GM21717 (cell line): ENCODE measurements around the gene SSC5D.
A peak's percentile ranks its signal among the peaks of the same experiment; 100 is the strongest.

ENCODE experiments used
- ATAC-seq: cut with Tn5 transposase; IDR thresholded peaks from one replicate; pipeline ENCODE4 v1.9.1; 2021; ENCODE audit warnings: mild to moderate bottlenecking, moderate library complexity; ENCODE audit not compliant: unreplicated experiment

SSC5D gene

GRCh38 chr19:55472463-55472862, 15.8 kb upstream of the SSC5D start:
- ATAC-seq: no peak

- no peak for ATAC-seq
These were observed 14.8 kb upstream of the SSC5D start for GRCh38 chr19:55473225-55474012.

- no peak for ATAC-seq
These were observed 13.7 kb upstream of the SSC5D start for GRCh38 chr19:55474269-55475265.

GRCh38 chr19:55476100-55476775, 12.0 kb upstream of the SSC5D start, which contains the start of gene ZNF628:
Gene ZNF628 (plus strand): TSS chr19:55476617. CDS start chr19:55479911, 3,294 bp downstream.
- ATAC-seq: peak; percentile 67

- no peak for ATAC-seq
These were observed 10.3 kb upstream of the SSC5D start for GRCh38 chr19:55477905-55478304.

- no peak for ATAC-seq
These were observed 9.9 kb upstream of the SSC5D start for GRCh38 chr19:55478364-55478763.

- no peak for ATAC-seq
These were observed 9.2 kb upstream of the SSC5D start for GRCh38 chr19:55479045-55479444.

- no peak for ATAC-seq
These were observed 8.6 kb upstream of the SSC5D start for GRCh38 chr19:55479451-55480230.

- ATAC-seq: no peak
These were observed 7.0 kb upstream of the SSC5D start for GRCh38 chr19:55481148-55481793.

GRCh38 chr19:55481794-55482155, 6.5 kb upstream of the SSC5D start:
- ATAC-seq: no peak

GRCh38 chr19:55482156-55482961, 5.9 kb upstream of the SSC5D start:
- no peak for ATAC-seq

- ATAC-seq: no peak
These were observed 5.1 kb upstream of the SSC5D start for GRCh38 chr19:55482967-55483705.

GRCh38 chr19:55483706-55484592, 4.3 kb upstream of the SSC5D start:
- ATAC-seq: no peak

GRCh38 chr19:55484593-55485438, 3.4 kb upstream of the SSC5D start, which contains the start of gene NAT14:
Gene NAT14 (plus strand): TSS chr19:55485188. CDS start chr19:55485709, 521 bp downstream.
- no peak for ATAC-seq

GRCh38 chr19:55485439-55486011, 2.7 kb upstream of the SSC5D start:
- ATAC-seq: no peak
